Chondrocyte (in vitro differentiated cells): ENCODE results near the gene ABI3BP. TPM values are rescaled to one million over a fixed set of nuclear protein-coding genes. Genes with fewer than 3 reads are reported as not detected.
A peak's percentile ranks its signal among the peaks of the same experiment; 100 is the strongest.

ENCODE experiments used
- DNase-seq: peaks from one replicate; pipeline ENCODE4 v3.0.0; 2021; ENCODE audit warnings: mixed read lengths, low spot score
- H3K27ac Mint-ChIP-seq: one replicate; pipeline ENCODE4 v1.8.0; 2021; ENCODE audit warnings: mild to moderate bottlenecking, moderate library complexity, mixed read lengths; ENCODE audit not compliant: unreplicated experiment
- H3K27me3 Mint-ChIP-seq: 2 replicates; pipeline ENCODE4 v1.8.0; 2021; ENCODE audit warnings: low read depth, mixed read lengths
- H3K36me3 Mint-ChIP-seq: 2 replicates; pipeline ENCODE4 v1.8.0; 2021; ENCODE audit warnings: low read depth, mixed read lengths
- H3K4me1 Mint-ChIP-seq: 2 replicates; pipeline ENCODE4 v1.8.0; 2021; ENCODE audit warnings: low read depth, mild to moderate bottlenecking, mixed read lengths
- H3K4me3 Mint-ChIP-seq: one replicate; pipeline ENCODE4 v1.8.0; 2021; ENCODE audit warnings: mild to moderate bottlenecking, moderate library complexity, mixed read lengths; ENCODE audit not compliant: unreplicated experiment
- H3K9me3 Mint-ChIP-seq: 2 replicates; pipeline ENCODE4 v1.8.0; 2021; ENCODE audit warnings: low read depth, mixed read lengths
- CTCF ChIP-seq: fragments of 200-600 bp; sonication (generic); IDR thresholded peaks from 2 replicates; pipeline ENCODE4 v1.5.0; 2021; ENCODE audit warnings: antibody characterized with exemption, mild to moderate bottlenecking, moderate library complexity
- total RNA-seq: library from RNA; stranded (reverse); gene quantifications from 3 replicates; pipeline ENCODE4 v1.2.1, GENCODE V29; 2021

Gene ABI3BP
- total RNA-seq, 1 donor from 2014 or later = 10.2 TPM

GRCh38 chr3:100779480-100779879 lies 213.7 kb downstream of the ABI3BP start:
- TF ChIP-seq CTCF = no peak
- H3K27ac Mint-ChIP-seq = no peak overlapping the region
- H3K4me1 Mint-ChIP-seq = peaks cover 22% of the 10 kb centered on the region
- H3K9me3 Mint-ChIP-seq = peaks cover 4% of the 10 kb centered on the region
- DNase-seq = no peak
- no peak overlapping the region for H3K4me3 Mint-ChIP-seq
- H3K36me3 Mint-ChIP-seq = peaks cover under 1% of the 10 kb centered on the region
- H3K27me3 Mint-ChIP-seq = no peaks in the 10 kb centered on the region

- no peak for TF ChIP-seq CTCF
- Mint-ChIP-seq H3K36me3 (peaks cover 2% of the 10 kb centered on the region), H3K27me3 (no peaks in the 10 kb centered on the region), H3K27ac (peak overlapping the region; percentile 12), H3K9me3 (peaks cover 2% of the 10 kb centered on the region), H3K4me3 (no peak overlapping the region), H3K4me1 (peaks cover 13% of the 10 kb centered on the region)
- no peak for DNase-seq
Observed at GRCh38 chr3:100777271-100777670, 215.9 kb downstream of the ABI3BP start.

- no peak for DNase-seq
- Mint-ChIP-seq H3K27me3 (no peaks in the 10 kb centered on the region), H3K4me1 (peaks cover 13% of the 10 kb centered on the region), H3K4me3 (no peak overlapping the region), H3K9me3 (peaks cover 2% of the 10 kb centered on the region), H3K36me3 (peaks cover 2% of the 10 kb centered on the region), H3K27ac (no peak overlapping the region)
- TF ChIP-seq CTCF = no peak
Observed at GRCh38 chr3:100776746-100777145, 216.5 kb downstream of the ABI3BP start.

- H3K36me3 Mint-ChIP-seq = peaks cover 2% of the 10 kb centered on the region
- no peak overlapping the region for H3K4me3 Mint-ChIP-seq
- H3K27me3 Mint-ChIP-seq = no peaks in the 10 kb centered on the region
- H3K4me1 Mint-ChIP-seq = peaks cover 13% of the 10 kb centered on the region
- no peak for TF ChIP-seq CTCF
- no peak for DNase-seq
- H3K9me3 Mint-ChIP-seq = peaks cover 2% of the 10 kb centered on the region
- H3K27ac Mint-ChIP-seq = no peak overlapping the region
Observed at GRCh38 chr3:100776097-100776729, 217.0 kb downstream of the ABI3BP start.

GRCh38 chr3:100775669-100776068 lies 217.6 kb downstream of the ABI3BP start:
- Mint-ChIP-seq H3K4me1 (peaks cover 13% of the 10 kb centered on the region), H3K36me3 (peaks cover 2% of the 10 kb centered on the region), H3K27me3 (no peaks in the 10 kb centered on the region), H3K9me3 (peaks cover 2% of the 10 kb centered on the region), H3K27ac (no peak overlapping the region), H3K4me3 (no peak overlapping the region)
- DNase-seq = no peak
- TF ChIP-seq CTCF = no peak
